ENCODE measurements around the gene IGSF22.

Gene IGSF22

DNA sequence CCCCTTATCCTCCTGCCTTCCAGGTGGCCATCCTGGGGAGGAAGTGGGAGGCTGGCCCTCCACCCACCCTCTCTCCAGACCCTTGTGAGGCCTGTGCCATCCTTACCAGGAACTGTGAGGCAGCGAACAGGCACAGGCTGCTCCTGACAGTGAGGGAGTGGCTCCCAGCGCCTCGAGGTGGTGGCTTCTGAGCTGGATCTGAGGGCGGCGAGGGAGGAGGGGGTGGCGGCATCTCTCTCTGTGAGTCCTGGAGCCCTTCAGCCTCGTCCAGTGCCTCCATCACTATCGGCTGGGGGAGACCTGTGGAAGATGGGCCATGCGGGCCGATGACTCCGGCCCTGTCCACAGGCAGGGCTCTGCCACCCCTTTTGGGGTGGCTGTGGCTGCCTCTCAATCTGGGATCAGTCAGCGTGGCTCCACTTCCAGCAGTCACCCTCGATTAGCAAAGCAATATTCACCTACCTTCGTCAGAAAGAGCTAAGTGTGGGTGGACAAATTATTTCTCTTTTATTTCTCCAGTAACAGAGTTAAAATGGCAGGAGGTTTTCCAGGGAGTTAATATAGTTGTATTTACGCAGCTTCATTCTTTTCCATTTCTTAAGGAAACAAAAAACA lies 18.0 kb upstream of the IGSF22 start:
- DNase-seq (ENCODE audit: low read depth, low spot score) = no peak

DNA sequence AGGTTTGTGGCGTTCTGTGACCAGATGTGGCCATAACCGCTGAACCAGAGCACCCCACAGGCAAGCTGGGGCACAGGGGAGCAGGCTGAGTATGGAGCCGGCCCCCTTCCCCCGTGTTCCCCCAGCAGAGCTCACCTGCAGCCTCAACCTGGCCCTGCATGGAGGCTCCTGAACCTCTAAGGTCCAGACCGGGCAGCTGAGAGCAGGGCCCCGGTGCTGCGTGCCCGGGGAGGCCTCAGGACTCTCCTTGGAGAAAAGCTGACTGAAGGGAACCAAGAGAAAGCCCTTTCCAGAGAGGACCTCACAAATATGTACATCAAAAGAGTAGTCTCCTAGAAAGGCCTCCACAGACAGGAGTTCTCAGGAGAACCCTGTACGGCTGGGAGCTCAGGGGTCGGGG lies 17.4 kb upstream of the IGSF22 start:
- no peak for DNase-seq (ENCODE audit: low read depth, low spot score)

DNA sequence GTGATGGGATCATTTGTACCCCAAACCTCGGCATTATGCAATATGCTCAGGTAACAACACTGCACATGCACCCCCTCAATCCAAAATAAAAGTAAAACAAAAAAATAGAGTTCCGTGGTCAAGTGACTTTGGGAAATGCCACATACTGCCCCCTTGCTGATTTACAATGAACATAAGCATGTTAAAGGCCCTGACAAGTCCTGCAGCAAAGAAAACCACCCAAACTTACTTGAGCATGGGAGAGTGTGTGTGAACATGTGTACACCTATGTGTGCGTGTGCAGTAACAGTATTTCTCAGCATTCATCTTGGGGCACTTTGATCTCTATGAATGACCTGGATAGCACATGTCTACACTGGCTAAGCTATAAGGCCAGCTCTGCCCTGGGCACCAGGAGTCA lies 15.8 kb upstream of the IGSF22 start:
- no peak for DNase-seq (ENCODE audit: low read depth, low spot score)

DNA sequence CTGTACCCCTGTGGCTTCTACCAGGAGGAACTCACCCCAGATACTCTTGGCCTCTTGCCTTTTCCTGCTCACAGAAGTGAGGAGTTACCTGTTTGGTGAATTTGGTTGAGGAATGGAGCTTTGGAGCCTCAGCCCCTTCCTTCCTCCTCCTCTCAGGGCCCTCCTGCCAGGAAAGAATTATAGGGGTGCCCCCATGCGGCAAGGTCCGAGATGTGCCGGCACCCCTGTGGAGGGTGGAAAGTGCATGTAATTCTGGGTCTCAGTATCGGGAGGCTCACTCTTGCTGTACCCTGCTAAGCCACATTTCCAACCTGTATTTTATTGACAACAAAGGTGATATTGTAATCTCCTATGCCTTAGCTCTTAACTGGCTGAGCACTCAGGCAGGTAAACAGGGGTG lies 13.7 kb upstream of the IGSF22 start:
- no peak for DNase-seq (ENCODE audit: low read depth, low spot score)

DNA sequence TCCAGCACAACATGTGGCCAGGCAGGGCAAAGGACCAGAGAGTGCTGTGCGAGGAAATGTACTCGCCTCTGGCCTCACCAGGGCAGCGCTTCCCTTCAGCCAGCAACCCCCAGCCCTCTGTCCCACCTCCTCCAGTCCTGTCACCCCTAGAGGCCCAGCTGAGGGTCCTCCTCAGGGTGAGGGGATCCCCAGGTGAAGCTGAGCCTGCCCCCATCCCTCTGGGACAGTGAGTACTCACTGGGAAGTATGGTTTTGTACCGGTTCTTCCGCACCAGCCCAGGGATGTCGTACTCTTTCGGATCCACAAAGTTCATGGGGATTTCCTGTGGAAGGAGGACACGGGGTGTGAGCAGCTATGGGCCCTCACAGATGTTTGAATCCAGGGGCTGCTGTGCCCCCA lies 11.7 kb upstream of the IGSF22 start:
- DNase-seq (ENCODE audit: low read depth, low spot score) = no peak

DNA sequence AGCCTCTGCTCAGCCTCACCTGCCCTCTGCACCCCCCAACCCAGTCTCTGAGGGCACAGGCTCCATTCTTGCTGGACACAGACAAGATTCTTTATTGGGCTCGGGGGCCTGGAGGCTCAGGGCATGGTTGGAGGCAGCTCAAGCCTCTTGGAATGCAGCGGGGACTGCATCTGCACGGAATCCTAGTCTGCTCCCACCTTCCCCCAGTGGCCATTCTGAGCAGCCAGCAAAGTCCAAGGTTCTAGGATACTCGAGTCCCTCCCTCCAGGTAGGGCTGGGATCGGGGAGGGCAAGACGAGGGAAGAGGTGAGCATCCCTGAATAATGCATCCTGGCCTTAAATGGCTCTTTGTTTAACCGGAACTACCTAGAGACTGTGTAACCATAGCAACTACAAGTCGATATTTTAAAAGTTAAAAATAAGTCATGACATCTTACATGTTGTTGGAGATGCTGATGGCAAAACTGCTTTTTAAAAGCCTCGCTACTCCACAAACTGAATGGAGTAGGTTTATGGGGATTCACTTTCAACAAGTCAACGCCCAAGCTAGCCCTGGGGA lies 10.7 kb upstream of the IGSF22 start:
- no peak for DNase-seq (ENCODE audit: low read depth, low spot score)

DNA sequence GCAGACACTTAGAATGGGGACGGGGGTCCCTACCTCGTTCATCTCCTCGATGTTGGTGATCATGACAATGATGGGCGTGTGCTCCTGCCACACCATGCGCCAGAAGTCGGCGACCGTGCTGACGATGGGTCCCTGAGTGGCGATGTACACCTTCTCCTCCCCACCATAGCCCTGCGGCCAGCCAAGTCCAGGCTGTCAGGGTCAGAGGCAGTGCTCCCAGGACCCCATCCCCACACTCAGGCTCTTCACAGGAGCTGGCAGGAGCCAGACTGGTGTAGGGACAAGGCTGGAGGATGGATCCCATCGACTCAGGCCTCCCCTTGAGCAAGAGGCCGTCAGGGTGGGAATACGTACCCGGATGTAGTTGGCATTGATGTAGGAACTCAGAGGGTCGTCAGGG lies 7.2 kb upstream of the IGSF22 start:
- DNase-seq (ENCODE audit: low read depth, low spot score) = no peak

DNA sequence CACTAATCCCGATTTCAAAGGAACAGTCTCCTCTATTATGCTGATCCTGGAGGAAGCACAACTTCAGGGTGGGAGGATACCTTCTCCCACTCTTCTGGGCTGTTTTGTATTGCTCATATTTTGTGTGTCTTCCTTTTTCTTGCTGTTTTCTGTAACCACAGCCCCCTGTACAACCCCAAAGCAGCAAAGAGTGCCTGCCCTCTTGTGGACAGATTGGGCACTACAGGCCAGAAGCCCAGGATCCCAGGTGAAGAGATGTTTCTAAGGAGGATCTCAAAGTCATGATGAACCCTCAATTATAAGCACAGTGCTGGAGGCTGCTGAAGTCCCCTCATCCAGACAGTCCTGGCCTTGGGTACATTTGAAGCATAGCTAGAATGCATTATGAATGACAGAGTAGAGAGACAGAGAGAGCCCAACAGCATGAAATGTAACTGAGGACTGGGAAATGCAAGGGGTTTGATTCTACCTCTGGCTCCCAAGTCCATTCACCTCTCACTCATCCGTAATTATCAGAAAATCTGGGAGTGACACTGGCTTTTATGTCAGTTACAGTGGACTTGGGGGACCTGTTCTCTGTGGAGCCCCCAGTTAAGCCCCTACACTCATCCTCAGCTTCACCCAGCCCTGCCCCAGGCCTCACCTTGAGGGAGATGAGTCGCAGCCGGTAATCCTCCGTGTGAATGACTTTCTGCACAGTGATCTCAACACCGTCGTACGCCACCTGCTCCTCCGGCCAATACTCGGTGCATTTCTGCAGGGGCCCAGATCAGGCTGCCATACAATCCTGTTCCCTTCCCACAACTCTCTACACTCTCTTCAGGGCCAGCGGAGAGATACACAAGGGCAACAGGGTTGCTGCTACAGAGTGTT lies 6.2 kb upstream of the IGSF22 start:
- peak; percentile 43 for DNase-seq (ENCODE audit: low read depth, low spot score)

DNA sequence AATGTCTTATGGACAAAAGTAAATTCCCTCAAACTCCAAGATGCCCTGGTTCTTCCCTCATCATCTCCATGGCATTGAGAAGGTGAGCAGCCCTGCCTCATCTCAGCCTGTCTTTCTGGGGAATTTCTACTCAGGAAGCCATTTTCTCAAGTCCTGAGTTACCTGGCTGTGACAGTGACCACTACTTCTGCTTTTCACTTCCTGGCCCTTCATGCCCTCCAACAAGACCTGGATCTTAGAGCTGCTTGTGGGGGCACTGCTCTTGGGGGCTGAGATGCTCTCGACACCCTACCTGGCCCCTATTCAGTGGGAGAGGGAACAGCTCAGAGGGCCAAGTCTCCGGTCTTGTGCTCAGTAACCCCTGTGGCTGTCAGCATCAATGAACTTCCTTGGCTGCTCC lies 5.5 kb upstream of the IGSF22 start:
- no peak for DNase-seq (ENCODE audit: low read depth, low spot score)

DNA sequence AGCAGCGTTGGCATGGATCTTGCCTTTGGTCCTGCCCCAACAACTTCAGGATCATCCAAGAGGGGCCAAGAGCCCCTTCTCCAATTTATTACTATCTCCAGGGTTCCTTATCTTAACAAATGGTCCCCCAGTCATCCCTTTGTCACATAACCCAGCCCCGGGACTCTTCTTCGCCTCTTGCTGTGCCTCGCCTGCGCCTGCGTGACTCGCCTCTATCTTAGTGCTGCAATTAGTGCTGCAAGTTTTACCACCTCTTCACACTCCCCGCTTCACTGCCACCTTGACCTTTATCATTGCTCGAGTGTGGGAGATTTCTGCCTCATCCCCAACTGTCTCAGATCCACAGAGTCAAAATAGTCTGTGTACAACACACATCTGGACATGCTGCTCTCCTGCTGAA lies 4.0 kb upstream of the IGSF22 start:
- no peak for DNase-seq (ENCODE audit: low read depth, low spot score)

DNA sequence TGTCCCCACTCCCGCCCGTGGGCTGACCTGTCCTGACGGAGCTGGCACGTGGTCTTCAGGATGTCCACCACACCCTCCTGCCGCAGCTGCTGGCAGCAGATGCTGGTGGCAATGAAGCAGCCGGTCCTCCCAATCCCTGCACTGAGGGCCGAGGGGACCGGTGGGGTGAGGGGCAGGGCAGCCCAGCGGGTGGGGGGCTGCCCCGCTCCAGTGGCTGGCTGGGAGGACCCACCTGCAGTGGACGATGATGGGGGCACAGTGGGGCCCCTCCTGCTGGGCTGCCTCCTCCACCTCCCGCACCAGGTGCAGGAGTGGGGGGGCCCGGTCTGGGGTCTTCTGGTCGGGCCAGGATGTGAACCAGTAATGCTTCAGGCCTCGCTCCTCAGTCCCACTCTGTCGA lies 3.4 kb upstream of the IGSF22 start:
- DNase-seq (ENCODE audit: low read depth, low spot score) = no peak

DNA sequence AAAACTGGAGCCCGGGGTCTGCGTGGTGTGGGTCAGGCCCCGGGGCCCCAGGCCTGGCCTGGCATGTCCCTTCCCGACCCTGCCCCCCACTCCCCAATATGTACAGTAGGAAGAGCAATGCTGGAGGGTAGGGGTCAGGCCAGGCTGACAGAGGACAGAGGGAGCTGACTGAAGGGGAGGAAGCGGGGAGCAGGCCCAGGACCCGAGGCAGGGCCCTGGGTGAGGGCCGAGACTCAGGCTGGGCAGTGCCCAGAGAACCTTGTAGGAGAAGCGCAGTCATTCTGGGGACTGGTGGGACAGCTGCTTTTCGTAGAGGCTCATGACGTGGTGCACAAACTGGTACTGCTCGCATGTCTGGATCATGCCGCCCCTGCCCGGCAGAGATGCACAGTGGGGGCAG lies 2.7 kb upstream of the IGSF22 start:
- DNase-seq (ENCODE audit: low read depth, low spot score) = no peak

DNA sequence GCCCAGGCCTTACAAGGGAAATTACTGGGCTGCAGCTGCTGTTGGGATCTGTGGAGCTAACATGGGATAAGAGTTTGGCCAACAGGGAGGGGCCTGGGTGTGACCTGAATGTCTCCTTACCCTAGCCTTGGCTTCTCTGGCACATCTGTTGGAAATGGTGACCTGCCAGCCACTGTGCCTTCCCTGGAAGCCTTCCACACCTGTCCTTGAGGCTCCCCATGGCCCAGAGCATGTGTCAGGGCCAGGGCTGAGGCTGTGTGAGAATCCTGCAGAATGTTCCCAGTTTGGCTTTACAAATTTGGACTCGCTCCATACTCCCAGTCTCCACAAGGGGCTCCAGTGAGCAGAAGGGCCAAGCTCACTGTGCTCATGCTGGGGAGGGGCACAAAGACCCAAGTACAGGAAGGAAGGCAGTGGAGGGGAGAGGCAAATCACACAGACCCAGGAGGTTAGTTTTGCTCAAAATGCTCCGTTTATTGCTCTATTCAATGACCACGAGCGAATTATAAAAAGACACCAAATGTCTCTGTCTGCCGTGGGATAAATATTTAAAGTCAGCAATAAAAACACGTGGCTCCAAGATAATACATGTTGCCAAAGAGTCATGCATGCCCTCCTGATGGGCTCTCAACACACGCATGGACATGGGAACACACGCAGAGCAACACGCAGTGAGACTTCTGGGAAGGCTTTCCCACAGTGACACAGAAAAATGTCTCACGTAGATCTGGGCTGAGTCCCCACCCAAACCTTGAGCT lies 1.7 kb upstream of the IGSF22 start:
- DNase-seq (ENCODE audit: low read depth, low spot score) = peak; percentile 40

DNA sequence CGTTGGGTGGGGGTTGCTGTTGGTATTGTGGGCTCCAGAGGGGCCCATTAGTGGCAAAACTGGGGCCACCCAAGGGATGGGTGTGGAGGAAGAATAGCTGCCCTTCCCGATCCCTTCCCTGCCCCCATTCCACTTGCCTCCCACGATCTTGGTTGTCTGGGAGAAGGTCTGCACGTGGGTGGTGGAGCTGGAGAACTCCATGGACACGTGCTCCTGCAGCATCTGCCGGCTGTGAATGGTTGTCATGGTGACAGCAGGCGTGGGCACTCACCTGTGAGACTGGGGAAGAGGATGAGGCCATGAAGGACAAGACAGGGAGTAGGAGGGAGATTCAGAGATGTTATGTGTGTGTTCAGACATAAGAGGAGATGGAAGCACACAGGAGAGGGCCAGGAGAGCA lies 2.0 kb downstream of the IGSF22 start:
- no peak for DNase-seq (ENCODE audit: low read depth, low spot score)

DNA sequence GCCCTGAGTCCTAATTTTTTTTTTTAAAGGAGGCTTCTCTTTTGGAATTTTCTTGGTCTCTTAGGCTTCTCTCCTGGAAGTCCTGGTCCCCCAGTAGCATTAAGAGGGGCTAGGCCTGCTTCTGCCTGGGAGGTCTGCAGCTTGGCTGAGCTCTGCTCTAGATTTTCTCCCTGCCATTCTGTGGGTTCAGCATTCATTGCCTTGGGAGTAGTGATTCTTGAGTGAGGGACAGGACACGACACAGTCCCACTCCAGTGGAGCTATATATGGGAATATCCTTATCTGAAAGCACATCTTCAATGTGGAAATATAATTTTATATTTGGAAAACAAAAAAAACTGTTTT lies 3.7 kb downstream of the IGSF22 start:
- no peak for DNase-seq (ENCODE audit: low read depth, low spot score)

DNA sequence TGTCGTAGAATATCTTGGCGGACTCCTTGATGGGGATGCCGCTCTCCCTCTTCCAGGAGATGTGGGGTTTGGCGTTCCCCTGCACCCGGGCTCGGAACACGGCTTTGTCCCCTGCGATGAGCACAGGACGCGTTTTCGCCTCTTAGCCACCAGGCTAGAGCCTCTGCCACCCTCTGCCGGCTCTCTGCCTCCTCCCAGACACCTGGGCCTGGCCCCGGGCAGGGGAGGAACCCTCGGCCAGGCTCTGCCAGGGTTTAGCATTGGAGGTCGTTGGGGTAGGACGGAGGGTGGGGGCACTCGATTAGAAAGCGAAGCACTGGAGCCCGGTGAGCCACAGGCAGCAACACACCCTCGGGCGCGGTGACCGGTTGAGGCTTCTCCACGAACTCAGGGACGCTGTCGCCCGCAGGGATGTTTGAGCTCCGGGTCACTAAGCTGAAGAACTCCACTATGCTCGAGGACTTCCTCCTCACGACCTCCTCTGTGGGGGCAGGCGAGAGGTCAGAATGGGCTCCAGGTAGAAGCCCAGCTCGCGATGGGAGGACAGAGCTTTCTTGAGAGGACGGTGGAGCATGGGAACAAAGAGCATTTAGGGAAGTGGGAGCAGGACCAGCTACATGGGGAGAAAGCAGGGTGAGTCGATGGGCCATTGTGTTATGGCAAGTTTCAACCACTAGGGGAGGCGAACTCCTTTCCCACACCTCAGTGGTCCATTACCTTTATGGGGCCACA lies 4.3 kb downstream of the IGSF22 start:
- peak; percentile 23 for DNase-seq (ENCODE audit: low read depth, low spot score)

DNA sequence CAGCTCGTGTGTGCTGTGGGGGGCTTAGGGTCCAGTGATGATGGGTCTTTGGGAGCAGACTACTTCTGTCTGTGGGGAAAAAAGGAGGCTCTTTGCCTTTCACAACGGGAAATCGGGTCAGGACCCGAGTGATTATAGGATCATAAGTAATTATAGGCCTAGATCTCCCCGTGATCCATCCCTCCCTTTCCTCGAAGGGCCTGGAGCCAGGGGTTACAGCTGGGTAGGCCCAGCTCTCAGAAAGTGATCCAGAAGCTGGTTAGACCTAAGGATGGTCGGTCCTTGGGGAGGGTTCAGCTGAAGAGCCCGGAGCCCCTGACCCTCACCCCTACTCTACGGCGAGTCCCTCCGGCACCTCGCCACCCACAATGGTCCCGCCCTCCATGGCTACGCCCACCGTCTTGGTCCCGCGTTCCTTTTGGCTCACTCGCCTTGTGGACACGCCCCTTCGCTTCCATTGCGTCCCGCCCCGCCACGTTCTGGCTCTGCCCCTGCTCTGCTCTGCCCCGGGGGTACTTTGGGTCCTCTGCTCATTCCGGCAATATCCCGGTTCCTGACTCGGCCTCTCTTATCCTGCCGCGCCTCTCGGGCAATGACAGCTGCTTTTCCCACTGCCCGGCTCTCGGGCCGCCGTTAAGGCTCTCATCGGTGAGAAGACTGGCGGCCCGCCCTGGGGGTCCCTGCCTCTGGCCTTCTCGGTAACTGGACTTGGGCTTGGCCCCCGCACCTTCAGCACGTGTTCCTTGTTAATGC lies 5.0 kb downstream of the IGSF22 start:
- peak; percentile 77 for DNase-seq (ENCODE audit: low read depth, low spot score)

DNA sequence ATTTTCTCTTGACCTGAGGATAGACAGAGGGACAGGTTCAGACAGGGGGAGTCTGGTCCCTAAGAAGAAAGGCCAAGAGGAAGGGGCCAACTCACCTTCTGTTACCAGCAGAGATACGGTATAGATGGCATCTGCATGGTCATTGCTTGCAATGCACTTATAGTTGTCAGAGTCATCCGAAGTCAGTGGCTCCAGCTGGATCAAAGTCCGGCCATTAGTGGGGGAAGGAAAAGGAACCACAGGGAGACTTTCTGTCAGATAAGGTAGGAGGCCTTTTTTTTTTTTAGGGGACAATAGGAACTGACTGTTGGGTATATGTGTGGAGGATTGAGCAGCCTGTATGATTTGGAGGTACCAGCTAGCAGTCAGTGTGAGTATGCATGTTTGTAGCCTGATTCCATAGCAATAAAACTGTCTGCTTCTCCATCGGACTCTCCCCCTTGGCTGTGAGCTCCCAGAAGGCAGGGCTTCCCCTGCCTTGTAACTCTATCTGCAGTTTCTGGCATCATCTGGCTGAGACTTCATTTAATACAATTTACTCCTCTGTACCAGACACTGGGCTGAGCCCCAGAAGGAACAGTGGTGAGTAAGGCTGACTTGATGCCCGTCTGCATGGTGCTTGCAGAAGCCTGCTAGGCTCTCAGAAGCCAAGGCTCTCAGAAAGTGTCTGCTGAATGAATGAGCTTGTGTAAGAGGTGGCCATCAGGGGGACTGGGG lies 5.7 kb downstream of the IGSF22 start:
- no peak for DNase-seq (ENCODE audit: low read depth, low spot score)

DNA sequence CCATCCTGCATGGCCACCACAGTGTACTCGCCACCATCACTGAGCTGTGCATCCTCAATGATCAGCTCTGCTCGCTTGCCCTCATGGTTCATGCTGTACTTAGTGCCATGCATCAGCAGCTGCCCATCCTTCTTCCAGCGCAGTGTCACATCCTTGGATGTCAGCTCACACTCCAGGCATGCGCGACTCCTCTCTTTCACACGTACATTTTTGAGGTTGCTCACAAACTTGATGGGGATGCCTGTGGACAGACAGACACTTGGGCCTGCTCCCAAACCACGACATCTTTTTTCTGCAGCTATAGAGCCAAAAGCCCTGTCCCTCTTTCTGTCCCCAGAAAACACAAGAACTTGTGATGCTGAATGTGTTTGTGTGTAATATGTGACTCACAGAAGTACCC lies 10.5 kb downstream of the IGSF22 start:
- DNase-seq (ENCODE audit: low read depth, low spot score) = no peak

DNA sequence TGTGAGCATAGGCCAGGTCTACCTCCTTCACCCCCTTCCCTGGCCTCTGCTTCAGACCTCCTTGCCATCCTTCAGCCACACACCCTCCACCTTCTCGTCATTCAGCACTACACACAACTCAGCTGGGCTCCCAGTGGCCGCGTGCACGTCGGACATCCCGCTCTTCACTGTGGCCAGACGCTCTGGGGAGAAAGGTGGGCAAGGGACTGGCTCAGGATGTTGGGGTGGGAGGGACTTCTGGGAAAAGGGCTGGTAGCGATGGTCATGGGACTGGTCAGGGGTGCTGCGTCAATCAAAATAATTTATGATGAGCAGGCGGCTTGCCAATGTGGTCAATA lies 11.6 kb downstream of the IGSF22 start:
- no peak for DNase-seq (ENCODE audit: low read depth, low spot score)

All from activated naive CD8-positive, alpha-beta T cell treated with anti-CD3 and anti-CD28 coated beads, Interleukin-2, amount 50 U/mL, for 16 hours (primary cell).